Activated CD8-positive, alpha-beta memory T cell treated with anti-CD3 and anti-CD28 coated beads, Interleukin-2, amount 50 U/mL, for 4 hours (primary cell): ENCODE data around the gene SLC5A4.

ENCODE experiments used
- DNase-seq: peaks from one replicate; pipeline ENCODE4 v3.0.0-alpha.2; 2020

SLC5A4 gene

GRCh38 chr22:32226326-32227104 lies 28.6 kb downstream of the SLC5A4 start:
- no peak for DNase-seq

DNA sequence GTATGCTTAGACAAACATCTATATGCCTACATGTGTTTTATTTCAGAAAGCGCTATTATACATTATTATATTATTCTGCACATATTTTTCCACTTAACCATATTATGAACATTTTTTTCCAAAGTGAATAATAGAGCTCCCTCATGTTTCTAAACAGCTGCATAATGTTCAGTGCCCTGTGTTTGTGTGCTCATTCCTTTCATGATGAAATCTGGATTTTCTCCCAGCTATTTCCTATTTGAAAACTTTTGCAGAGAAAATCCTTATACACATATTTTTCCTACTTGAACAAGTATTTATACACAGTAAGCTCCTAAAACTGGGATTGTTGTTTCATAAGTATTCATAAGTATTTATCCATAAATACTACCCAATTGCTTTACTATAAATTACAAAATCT lies 32.2 kb downstream of the SLC5A4 start:
- DNase-seq: no peak

- no peak for DNase-seq
Observed at GRCh38 chr22:32219026-32219425, 36.1 kb downstream of the SLC5A4 start.

DNA sequence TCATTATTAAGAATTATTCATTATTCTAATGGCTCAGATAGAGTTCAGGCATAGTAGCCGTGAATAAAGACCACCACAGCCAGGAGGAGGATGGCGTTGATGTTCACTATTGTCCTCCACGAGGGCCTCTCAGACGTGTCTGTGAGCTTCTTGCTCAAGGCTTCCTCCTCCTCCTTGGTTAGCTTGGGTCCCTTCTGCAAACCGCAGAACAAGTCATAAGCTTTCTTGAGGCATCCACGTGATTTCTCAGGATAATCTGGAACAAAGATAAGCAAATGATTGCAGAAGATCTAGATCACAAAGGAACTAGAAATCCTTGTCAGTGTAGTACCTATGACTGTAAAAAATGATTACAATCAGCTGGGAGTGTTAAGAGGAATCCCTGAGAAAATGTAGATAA lies 36.7 kb downstream of the SLC5A4 start:
- DNase-seq: no peak

GRCh38 chr22:32217465-32217864 lies 37.7 kb downstream of the SLC5A4 start:
- no peak for DNase-seq

DNA sequence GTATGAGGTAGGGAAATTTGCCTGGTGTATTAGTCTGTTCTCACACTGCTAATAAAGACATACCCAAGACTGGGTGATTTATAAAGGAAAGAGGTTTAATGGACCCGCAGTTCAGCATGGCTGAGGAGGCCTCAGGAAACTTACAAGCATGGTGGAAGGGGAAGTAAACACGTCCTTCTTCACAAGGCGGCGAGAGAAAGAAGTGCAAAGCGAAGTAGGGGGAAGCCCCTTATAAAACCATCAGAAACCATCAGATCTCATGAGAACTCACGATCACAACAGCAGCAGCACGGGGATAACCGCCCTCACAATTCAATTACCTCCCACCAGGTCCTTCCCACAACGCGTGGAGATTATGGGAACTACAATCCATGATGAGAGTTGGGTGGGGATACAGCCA lies 38.2 kb downstream of the SLC5A4 start:
- DNase-seq: no peak

GRCh38 chr22:32211011-32211410 lies 44.1 kb downstream of the SLC5A4 start:
- DNase-seq: no peak

GRCh38 chr22:32208681-32209080 lies 46.5 kb downstream of the SLC5A4 start:
- DNase-seq: no peak

- DNase-seq: no peak
Observed at GRCh38 chr22:32207971-32208480, 47.1 kb downstream of the SLC5A4 start.

DNA sequence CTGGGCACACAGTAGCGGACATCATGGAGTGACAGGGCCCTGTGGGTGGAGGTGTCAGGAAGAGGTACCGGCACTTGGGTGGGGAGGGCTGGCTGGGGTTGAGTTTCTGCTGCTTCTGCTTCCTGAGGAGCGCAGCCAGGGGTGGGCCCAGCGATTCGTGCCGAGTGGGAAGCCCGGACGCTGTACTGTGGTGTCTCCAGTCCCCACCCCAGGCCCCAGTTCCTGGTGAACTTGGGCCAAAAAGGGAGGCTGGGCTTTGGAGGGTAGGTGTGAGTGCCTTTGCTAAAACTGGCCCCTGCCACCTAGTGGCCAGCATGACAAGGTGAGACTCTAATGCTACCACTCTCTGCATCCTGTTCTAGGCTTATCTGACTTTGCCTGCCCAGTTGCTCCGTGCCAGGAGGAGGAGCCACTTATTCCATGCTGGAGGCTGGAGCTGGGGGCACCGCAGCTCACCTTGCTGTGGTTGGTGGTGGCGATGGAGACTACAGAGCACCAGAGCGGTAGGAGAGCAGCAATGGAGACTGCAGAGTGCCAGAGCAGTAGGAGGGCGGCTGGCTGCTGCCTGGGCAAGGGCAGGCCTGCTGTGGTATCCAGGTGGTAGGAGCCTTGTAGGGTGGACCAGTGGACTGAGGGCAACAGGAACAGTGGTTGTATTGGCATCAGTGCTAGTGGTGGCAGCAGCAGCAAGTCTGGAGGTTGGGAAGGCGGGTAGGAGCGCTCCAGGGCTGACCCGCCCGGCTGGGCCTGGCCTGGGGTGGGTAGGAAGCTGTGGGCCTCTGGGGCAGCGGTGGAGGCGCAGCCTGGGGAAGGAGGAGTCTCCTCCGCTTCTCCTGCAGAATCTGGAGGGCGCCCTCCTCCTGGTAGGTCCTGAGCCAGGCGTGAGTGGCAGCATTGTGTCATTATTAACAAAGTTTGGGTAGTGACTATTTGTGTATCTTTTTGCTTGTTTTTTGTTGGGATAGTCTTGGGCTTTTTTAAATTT lies 48.1 kb downstream of the SLC5A4 start:
- no peak for DNase-seq

- DNase-seq: no peak
Observed at GRCh38 chr22:32205974-32206773, 49.0 kb downstream of the SLC5A4 start.

DNA sequence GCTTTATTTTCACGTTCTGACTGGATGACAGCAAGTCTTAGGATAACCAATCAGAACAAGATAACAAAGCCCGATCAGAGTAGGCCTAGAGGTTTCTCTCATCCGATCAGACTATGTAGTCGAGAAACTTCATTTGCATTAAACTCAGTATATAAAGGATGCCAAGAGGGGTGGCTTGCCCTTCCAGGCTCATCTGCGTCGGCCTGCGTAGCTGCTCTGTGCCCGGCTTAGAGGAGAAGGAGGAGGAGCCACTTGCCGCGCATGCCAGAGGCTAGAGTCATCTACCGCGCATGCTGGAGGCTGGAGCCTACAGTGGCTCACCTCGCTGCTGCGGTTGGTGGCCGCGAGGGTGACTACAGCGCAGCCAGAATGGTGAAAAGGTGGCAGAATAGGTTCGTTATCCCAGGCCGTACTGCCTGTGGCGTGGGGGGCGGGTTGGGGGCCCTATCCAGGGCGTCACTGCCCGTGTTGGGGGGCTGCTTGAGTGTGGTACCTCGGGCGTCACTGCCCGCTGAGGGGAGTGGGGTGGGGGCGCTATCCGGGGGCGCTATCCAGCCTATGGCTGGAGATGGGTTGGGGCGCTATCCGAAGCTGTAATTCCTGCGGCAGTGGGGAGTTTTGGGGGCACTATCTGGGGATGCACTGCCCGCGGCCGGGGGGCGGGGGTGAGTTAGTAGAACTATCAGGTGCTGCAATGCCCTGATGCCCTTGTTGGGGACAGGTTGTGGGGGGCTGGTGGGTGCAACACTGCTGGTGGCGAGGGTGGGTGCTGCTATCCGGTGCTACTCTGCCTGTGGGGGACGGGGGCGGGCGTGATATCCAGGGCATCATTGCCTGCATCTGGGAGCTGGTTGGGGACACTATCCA lies 50.1 kb downstream of the SLC5A4 start, which contains the start of gene RFPL2:
Gene RFPL2 (minus strand): TSS at position 218 of the 867 bp plus-strand sequence. CDS start 2,622 bp downstream, outside the sequence.
- no peak for DNase-seq

- no peak for DNase-seq
Observed at GRCh38 chr22:32204040-32204855, 50.9 kb downstream of the SLC5A4 start.

GRCh38 chr22:32203181-32204039 lies 51.7 kb downstream of the SLC5A4 start:
- DNase-seq: no peak

DNA sequence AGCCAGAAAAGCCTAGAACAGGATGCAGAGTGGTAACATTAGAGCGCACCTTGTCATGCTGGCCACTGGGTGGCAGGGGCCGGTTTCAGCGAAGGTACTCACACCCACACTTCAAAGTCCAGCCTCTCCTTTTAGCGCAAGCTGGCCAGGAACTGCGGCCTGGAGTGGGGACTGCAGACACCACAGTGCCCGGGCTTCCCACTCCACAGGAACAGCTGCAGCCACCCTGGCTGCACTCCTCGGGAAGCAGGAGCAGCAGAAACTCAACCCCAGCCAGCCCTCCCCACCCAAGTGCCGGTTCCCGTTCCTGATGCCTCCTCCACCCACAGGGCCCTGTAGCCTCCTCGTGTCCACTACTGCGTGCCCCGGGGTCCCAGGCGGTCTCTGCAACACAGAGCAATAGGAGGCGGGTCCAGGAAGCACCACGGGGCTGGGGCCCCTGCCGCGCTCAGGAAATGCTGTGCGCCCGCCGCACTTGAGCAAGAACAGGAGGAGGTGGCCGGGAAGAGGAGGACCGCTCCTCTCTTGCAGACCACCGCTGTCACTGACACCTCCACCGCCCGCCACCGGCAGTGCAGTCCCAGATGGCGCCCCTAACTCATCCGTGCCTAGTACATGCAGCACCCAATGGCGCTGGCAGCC lies 52.5 kb downstream of the SLC5A4 start:
- no peak for DNase-seq

DNA sequence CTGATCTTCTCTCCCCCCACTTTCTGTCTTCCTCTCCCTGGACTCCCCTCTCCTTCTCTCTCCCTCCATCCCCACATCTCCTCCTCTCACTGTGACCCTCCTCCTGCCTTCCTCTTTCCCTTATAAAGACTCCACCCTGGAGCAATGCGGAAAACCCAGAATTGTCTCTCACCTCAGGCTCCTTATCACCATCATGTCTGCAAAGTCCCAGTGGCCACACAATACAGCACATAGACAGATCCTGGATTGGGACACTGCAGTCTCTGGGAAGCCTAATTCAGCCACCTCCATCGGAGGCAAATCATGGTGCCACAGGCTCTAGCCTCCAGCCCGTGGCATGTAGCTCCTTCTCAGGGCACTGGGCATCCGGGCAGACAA lies 53.0 kb downstream of the SLC5A4 start:
- no peak for DNase-seq

GRCh38 chr22:32200752-32201151 lies 54.4 kb downstream of the SLC5A4 start:
- no peak for DNase-seq

DNA sequence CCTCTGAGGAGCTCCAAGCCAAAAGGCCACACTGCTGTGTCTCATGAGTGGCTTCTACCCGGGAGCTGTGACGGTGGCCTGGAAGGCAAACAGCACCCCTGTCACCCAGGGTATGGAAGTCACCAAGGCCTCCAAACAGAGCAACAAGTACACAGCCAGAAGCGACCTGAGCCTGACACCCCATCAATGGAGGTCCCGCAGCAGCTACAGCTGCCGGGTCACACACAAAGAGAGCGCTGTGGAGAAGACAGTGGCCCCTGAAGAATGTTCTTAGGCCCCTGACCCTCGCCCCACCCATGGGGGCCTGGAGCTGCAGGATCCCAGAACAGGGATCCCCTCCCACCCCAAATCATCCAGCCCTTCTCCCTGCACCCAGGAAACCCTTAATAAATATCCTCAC lies 55.2 kb downstream of the SLC5A4 start:
- no peak for DNase-seq

DNA sequence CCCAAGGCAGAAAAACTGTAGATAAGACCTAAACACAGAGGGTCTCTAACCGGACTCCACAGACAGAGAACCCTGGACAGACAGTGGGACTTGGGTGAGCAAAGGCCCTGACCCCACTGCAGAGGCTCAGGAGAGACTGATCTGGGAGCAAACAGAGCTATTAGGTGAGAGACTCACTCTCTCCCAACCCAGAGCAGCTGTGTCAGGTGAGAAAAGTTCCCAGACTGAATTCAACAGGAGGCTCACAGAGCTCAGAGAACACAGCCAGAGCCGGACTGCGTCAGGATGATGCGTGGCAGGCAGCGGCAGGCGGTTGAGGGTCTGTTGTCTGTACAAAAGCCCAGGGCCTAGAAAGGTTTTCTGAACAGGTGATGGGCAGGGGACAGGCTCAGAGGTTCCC lies 55.8 kb downstream of the SLC5A4 start:
- no peak for DNase-seq
